Tibial nerve (tissue), 3 donors: ENCODE results near the gene DIP2A.

Source experiments
- POLR2A ChIP-seq, 2 donors: fragments of 450-650 bp; IDR thresholded peaks; one replicate each; pipeline ENCODE4 v1.6.1; 2017; ENCODE audit warnings: antibody characterized with exemption in 2 of 2, mild to moderate bottlenecking in 2 of 2, moderate library complexity in 2 of 2
- TF ChIP-seq, protein P1 (sequence below), 5 experiments: fragments of 200-600 bp in 3 of 5; fragments of 450-650 bp in 2 of 5; sonication (generic) in 3 of 5; IDR thresholded peaks; one replicate each; pipeline ENCODE4 v1.5.1; 2016 to 2019; ENCODE audit warnings: antibody characterized with exemption in 5 of 5, mild to moderate bottlenecking in 3 of 5, moderate library complexity in 2 of 5

DNA sequence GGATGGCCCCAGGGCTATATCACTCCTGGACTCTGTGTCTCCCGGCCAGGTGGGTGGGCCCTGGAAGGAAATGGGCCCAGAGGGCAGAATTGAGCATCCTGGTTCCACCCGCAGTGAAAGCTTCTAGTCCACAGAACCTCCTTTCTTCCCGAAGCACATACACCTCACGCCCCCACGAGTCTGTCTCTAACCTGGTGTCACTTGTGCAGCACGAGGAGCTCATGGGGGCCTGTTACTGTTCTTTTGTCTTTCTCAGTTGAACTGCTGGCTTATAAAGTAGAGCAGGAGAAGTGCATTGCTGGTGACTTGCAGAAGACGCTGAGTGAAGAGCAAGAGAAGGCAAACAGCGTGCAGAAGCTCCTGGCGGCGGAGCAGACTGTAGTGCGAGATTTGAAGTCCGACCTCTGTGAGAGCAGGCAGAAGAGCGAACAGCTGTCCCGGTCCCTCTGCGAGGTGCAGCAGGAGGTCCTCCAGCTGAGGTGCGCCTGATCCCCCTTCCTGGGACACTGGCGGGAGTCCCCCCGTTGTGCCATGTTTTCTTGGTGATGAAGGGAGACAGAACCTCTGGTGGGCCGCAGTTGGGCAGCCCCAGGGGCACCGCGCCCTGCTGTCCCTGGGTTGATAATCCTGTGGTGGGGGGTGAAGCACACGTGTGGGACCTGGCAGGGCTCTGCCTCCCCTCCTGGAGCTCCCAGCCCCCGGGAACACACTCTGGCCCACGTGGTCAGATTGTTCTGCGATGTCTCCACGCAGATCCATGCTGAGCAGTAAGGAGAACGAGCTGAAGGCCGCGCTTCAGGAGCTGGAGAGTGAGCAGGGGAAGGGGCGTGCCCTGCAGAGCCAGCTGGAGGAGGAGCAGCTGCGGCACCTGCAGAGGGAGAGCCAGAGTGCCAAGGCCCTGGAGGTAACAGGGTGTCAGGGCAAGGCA is 28.7 kb upstream of the DIP2A start:
- TF ChIP-seq, protein P1, sequence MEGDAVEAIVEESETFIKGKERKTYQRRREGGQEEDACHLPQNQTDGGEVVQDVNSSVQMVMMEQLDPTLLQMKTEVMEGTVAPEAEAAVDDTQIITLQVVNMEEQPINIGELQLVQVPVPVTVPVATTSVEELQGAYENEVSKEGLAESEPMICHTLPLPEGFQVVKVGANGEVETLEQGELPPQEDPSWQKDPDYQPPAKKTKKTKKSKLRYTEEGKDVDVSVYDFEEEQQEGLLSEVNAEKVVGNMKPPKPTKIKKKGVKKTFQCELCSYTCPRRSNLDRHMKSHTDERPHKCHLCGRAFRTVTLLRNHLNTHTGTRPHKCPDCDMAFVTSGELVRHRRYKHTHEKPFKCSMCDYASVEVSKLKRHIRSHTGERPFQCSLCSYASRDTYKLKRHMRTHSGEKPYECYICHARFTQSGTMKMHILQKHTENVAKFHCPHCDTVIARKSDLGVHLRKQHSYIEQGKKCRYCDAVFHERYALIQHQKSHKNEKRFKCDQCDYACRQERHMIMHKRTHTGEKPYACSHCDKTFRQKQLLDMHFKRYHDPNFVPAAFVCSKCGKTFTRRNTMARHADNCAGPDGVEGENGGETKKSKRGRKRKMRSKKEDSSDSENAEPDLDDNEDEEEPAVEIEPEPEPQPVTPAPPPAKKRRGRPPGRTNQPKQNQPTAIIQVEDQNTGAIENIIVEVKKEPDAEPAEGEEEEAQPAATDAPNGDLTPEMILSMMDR (IDR thresholded peaks at IDR 0.05), result no peak
- no peak for TF ChIP-seq POLR2A (IDR thresholded peaks at IDR 0.05)
